ENCODE measurements around the gene PPFIA2. TPM values are rescaled to one million over a fixed set of nuclear protein-coding genes. Genes with fewer than 3 reads are reported as not detected.

Gene PPFIA2
- total and polyA plus RNA-seq, 10 of the 15 experiments (the other 5 are each of a cell fraction or from before 2014, with no cell fraction given) = 0.06 to 0.39 (median 0.18) TPM; not detected in 6

DNA sequence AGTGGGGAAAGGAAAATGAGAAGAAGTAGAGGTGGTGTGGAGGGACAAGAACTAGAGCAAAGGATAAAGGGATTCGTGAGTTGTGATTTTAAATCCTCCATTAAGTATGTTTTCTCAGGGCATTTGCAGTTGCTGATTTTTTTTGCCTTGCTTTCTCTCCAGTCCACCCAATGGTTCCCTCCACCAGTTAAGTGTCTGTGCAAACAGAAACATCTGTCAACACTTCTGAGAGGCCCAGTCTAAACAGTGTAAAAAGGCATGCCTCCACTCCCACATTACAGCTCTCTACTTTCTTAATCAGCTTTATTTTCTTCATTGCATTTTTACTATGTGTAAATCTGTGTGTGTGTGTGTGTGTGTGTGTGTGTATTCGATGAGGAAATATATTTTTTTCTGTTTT, 141.2 kb downstream of the PPFIA2 start (continued):
- no peak for TF ChIP-seq BCL11A (IDR thresholded peaks at IDR 0.05; ENCODE audit: low read depth, low read length)
- TF ChIP-seq ATF7 (IDR thresholded peaks at IDR 0.05; ENCODE audit: low read depth) = no peak
- TF ChIP-seq, protein P1, sequence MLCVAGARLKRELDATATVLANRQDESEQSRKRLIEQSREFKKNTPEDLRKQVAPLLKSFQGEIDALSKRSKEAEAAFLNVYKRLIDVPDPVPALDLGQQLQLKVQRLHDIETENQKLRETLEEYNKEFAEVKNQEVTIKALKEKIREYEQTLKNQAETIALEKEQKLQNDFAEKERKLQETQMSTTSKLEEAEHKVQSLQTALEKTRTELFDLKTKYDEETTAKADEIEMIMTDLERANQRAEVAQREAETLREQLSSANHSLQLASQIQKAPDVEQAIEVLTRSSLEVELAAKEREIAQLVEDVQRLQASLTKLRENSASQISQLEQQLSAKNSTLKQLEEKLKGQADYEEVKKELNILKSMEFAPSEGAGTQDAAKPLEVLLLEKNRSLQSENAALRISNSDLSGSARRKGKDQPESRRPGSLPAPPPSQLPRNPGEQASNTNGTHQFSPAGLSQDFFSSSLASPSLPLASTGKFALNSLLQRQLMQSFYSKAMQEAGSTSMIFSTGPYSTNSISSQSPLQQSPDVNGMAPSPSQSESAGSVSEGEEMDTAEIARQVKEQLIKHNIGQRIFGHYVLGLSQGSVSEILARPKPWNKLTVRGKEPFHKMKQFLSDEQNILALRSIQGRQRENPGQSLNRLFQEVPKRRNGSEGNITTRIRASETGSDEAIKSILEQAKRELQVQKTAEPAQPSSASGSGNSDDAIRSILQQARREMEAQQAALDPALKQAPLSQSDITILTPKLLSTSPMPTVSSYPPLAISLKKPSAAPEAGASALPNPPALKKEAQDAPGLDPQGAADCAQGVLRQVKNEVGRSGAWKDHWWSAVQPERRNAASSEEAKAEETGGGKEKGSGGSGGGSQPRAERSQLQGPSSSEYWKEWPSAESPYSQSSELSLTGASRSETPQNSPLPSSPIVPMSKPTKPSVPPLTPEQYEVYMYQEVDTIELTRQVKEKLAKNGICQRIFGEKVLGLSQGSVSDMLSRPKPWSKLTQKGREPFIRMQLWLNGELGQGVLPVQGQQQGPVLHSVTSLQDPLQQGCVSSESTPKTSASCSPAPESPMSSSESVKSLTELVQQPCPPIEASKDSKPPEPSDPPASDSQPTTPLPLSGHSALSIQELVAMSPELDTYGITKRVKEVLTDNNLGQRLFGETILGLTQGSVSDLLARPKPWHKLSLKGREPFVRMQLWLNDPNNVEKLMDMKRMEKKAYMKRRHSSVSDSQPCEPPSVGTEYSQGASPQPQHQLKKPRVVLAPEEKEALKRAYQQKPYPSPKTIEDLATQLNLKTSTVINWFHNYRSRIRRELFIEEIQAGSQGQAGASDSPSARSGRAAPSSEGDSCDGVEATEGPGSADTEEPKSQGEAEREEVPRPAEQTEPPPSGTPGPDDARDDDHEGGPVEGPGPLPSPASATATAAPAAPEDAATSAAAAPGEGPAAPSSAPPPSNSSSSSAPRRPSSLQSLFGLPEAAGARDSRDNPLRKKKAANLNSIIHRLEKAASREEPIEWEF (IDR thresholded peaks at IDR 0.05; ENCODE audit: insufficient replicate concordance, low read depth, low read length) = no peak
- TF ChIP-seq CHD2 (IDR thresholded peaks at IDR 0.05; ENCODE audit: borderline replicate concordance, low read depth, low read length) = no peak
- TF ChIP-seq NFXL1 (IDR thresholded peaks at IDR 0.05; ENCODE audit: borderline replicate concordance) = no peak
- no peak for TF ChIP-seq TARDBP (IDR thresholded peaks at IDR 0.05; ENCODE audit: borderline replicate concordance)
- no peak for TF ChIP-seq ZNF207 (IDR thresholded peaks at IDR 0.05; ENCODE audit: borderline replicate concordance)
- TF ChIP-seq, protein P2, sequence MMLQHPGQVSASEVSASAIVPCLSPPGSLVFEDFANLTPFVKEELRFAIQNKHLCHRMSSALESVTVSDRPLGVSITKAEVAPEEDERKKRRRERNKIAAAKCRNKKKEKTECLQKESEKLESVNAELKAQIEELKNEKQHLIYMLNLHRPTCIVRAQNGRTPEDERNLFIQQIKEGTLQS (IDR thresholded peaks at IDR 0.05; ENCODE audit: borderline replicate concordance, extremely low read depth, low read depth, low read length) = no peak

All from GM12878 (cell line).